A204.1 (cell line): ENCODE data around the gene TGIF2.
"Not testable (repeated sequence)": the region's sequence is repeated elsewhere in the genome, so short reads cannot be mapped to it uniquely, and the experiment has no call there.

ENCODE experiments used
- FAIRE-seq: peaks from 2 replicates; lab custom pipeline; 2012; peaks lifted over from hg19 to GRCh38; lab: Jason Lieb, UNC

TGIF2 gene

GRCh38 chr20:36547186-36548005 lies 26.0 kb upstream of the TGIF2 start:
- FAIRE-seq, result no peak

- no peak for FAIRE-seq
Observed at GRCh38 chr20:36548006-36548315, 25.4 kb upstream of the TGIF2 start.

- FAIRE-seq, result no peak
Observed at GRCh38 chr20:36548704-36549627, 24.4 kb upstream of the TGIF2 start.

GRCh38 chr20:36549628-36549941 lies 23.8 kb upstream of the TGIF2 start:
- FAIRE-seq, result no peak

GRCh38 chr20:36549942-36550789 lies 23.2 kb upstream of the TGIF2 start:
- no peak for FAIRE-seq

- FAIRE-seq, result no peak
Observed at GRCh38 chr20:36550790-36551299, 22.6 kb upstream of the TGIF2 start.

GRCh38 chr20:36555248-36555647 lies 18.1 kb upstream of the TGIF2 start:
- no peak for FAIRE-seq

DNA sequence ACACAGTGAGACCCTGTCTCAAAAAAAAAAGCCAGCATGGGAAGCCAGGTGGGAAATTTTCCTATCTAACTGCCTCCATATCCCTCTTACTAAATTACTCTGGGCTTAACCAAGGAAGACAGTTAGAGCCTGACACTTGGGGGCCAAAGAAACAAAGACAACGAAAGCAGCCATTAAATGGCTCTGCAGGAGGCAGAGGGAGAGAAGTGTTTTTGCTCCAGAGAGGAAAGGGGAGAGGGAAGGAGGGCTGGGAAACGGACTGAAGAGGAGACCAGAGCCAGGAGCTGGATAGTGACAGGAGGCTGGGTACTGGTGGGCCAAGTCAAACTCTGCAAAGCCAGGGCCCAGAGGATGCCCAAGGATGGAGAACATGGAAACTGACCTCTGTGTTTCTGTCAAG lies 10.7 kb upstream of the TGIF2 start:
- FAIRE-seq, result no peak

DNA sequence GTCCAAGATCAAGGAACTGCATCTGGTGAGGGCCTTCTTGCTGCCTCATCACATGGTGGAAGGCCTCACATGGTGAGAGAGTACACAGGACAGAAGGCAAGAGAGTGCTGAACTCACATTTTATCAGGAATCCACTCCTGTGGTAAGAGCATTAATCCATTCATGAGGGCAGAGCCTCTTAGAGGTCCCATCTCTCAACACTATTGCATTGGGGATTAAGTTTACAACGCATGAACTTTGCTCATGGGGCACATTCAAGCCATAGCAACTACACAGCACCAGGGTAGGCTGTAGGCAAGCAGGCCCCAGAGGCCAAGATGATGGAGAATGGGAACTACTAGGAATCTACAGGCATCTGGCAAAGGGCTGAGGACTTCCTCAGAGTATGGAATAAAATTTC lies 10.0 kb upstream of the TGIF2 start:
- FAIRE-seq, result no peak

- not testable (repeated sequence) for FAIRE-seq
Observed at GRCh38 chr20:36564078-36564725, 9.2 kb upstream of the TGIF2 start.

- not testable (repeated sequence) for FAIRE-seq
Observed at GRCh38 chr20:36564726-36565121, 8.7 kb upstream of the TGIF2 start.

GRCh38 chr20:36565520-36565919 lies 7.9 kb upstream of the TGIF2 start:
- FAIRE-seq, result no peak

DNA sequence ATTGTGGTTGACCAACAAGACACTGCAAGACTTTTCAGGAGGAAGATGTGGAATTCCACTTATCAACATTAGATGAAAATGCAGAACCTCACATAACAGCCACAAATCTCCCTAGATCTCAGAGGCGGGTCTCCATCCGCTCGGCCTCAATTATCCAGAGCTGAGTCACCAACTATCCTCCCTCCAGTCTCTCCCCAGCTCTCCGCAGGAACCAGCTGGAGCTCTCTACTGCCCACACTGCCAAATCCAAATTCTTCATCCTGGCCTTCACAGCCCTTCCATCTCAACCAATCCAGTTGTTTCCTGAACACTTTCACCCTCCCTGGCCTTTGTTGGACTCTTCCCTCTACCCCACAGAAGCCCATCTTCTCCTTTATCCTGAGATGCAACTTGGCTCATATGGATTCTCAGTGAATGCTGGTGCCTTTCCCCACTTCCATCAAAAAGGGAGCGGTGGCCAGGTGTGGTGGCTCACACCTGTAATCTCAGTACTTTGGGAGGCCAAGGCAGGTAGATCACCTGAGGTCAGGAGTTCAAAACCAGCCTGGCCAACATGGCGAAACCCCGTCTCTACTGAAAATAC lies 3.5 kb upstream of the TGIF2 start:
- no peak for FAIRE-seq

- FAIRE-seq, result no peak
Observed at GRCh38 chr20:36571564-36572504, 1.6 kb upstream of the TGIF2 start.

DNA sequence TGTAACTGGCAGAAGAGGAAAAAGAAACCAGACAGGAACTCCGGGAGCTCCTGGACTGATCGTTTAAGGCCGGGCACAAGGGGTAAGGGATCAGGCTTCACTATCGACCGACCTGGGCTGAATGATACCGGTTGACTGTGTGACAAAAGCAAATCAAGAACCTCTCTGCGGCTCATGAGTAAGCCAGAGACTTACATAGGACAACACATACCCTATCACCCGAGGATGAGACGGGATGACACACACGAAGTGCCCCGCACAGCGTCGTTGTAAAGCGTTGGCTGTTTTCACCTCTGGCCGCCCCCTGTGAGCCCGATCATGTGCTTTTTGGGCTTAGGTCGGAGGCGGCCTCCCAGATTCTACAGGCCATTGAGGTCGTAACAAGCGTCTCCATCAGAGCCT lies 695 bp upstream of the TGIF2 start:
- no peak for FAIRE-seq

DNA sequence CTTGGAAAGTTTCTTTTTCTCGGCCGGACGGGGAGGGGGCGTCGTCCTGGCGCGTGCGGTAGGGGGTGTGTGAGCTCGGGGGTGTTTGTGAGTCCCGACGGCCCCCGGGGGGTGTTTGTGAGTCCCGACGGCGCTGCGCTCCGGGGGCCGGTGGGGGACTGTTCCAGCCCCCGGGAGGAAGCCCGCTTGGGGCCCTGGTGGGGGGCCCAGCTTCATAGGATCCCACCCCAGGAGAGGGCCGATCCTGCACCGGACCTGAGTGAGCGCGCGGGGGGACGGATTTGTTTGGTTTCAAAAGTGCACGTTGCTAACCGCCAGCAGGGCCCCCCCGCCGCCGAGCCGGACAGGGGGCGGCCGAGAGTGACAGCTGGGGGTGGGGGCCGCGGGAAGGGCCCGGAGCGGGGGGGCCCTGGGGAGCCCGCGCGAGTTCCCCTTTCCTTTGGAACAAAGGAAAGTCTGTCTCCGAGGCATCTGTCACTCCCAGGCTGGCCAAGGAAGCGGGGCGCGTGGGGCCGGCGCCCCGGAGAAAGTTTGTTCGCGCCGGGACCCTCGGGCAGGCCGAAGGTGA lies 485 bp downstream of the TGIF2 start:
- FAIRE-seq, result no peak

DNA sequence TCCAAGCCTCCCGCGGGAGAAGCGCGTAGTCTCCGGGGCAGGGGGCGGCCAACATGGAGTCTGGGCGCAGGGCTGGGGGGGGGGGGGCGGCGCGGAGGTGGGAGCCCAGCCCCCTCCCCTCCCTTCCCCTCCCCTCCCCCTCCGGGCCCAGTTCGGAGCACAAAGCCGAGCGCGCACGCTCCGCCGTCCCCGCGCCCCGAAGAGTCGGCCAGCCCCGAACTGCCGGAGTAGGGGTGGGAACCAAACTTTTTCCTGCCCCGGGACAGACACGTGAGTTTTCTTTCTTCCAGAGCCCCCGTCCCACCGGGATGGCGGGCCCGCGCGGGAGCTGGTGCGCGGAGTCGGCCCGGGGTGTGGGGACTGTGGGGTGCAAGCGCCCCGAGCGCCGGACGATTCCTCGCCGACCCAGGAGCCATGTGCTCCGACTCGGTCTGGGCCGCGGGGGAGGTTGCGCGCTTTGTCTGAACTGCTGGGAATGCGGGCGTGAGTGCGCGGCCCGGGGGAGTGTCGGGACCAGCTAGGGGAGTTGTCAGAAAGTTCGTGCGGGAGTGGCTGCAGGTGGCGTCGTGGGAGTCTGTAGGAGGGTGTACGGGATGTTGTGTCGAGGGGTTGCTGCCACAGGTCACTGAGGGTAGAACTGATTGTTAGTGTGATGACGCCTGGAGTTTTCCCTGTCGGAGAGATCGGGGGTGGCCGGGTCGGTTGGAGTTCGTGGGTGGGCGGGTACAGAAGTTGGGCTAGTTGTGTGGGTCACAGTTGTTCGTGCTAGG lies 1.2 kb downstream of the TGIF2 start:
- no peak for FAIRE-seq

GRCh38 chr20:36576081-36576445 lies 2.7 kb downstream of the TGIF2 start:
- FAIRE-seq, result no peak

- FAIRE-seq, result no peak
Observed at GRCh38 chr20:36578356-36579041, 5.1 kb downstream of the TGIF2 start.
